Putamen (tissue), 1 donor: ENCODE data around the gene STK39.
A peak's percentile ranks its signal among the peaks of the same experiment; 100 is the strongest.
"Not testable (repeated sequence)": the region's sequence is repeated elsewhere in the genome, so short reads cannot be mapped to it uniquely, and the experiment has no call there.

ENCODE experiments used
- DNase-seq: peaks from one replicate; pipeline ENCODE4 v3.0.0-alpha.2; 2016; ENCODE audit warnings: low spot score

Gene STK39

GRCh38 chr2:168247341-168248261 lies at the start of gene STK39:
Gene STK39, minus strand, starts transcription at chr2:168247595. Its CDS starts 160 bp downstream, at chr2:168247435.
- DNase-seq: peak; percentile 75

- DNase-seq: no peak
Measured at GRCh38 chr2:168295051-168295450, 47.7 kb upstream of the STK39 start.

- DNase-seq: no peak
Measured at GRCh38 chr2:168294409-168294808, 47.0 kb upstream of the STK39 start.

GRCh38 chr2:168293766-168294165 lies 46.4 kb upstream of the STK39 start:
- no peak for DNase-seq

- no peak for DNase-seq
Measured at GRCh38 chr2:168290391-168290790, 43.0 kb upstream of the STK39 start.

- DNase-seq: no peak
Measured at GRCh38 chr2:168289880-168290279, 42.5 kb upstream of the STK39 start.

GRCh38 chr2:168286535-168286934 lies 39.1 kb upstream of the STK39 start:
- DNase-seq: no peak

GRCh38 chr2:168278424-168278888 lies 31.1 kb upstream of the STK39 start:
- no peak for DNase-seq

GRCh38 chr2:168277276-168277675 lies 29.9 kb upstream of the STK39 start:
- DNase-seq: no peak

- no peak for DNase-seq
Measured at GRCh38 chr2:168272225-168272624, 24.8 kb upstream of the STK39 start.

GRCh38 chr2:168262926-168263325 lies 15.5 kb upstream of the STK39 start:
- DNase-seq: not testable (repeated sequence)

- DNase-seq: no peak
Measured at GRCh38 chr2:168256448-168256847, 9.1 kb upstream of the STK39 start.

- no peak for DNase-seq
Measured at GRCh38 chr2:168255866-168256265, 8.5 kb upstream of the STK39 start.

- DNase-seq: no peak
Measured at GRCh38 chr2:168255103-168255502, 7.7 kb upstream of the STK39 start.

- DNase-seq: no peak
Measured at GRCh38 chr2:168254158-168254935, 7.0 kb upstream of the STK39 start.

GRCh38 chr2:168253379-168253778 lies 6.0 kb upstream of the STK39 start:
- no peak for DNase-seq

GRCh38 chr2:168252976-168253375 lies 5.6 kb upstream of the STK39 start:
- DNase-seq: no peak

- peak; percentile 79 for DNase-seq
Measured at GRCh38 chr2:168246483-168247340, 683 bp downstream of the STK39 start.

GRCh38 chr2:168246072-168246482 lies 1.3 kb downstream of the STK39 start:
- no peak for DNase-seq

GRCh38 chr2:168245074-168245825 lies 2.1 kb downstream of the STK39 start:
- DNase-seq: no peak

- DNase-seq: no peak
Measured at GRCh38 chr2:168244318-168244717, 3.1 kb downstream of the STK39 start.
